Measurements from ENCODE around the gene PXDN.

DNA sequence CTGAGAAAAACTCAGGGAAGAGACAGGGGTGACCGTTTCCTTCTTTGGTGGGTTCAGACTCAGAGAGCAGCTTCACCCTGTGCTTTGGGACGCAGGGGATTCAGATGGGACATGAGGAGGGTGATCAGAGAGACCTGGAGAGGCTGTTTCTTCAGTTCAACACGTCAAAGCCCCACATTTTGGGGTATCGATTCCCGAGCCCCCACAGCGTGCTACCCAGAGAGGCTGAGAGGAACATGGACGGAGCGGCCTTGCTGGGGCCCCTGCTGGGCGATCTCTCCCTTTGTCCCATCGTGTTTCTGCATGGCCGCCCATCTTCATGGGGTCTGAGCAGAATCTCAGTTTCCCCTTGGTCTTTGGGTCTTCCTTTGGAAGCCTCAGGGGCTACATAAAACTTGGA lies 38.2 kb upstream of the PXDN start:
- TF ChIP-seq EP300 (IDR thresholded peaks at IDR 0.05): no peak
- TF ChIP-seq, protein P1, sequence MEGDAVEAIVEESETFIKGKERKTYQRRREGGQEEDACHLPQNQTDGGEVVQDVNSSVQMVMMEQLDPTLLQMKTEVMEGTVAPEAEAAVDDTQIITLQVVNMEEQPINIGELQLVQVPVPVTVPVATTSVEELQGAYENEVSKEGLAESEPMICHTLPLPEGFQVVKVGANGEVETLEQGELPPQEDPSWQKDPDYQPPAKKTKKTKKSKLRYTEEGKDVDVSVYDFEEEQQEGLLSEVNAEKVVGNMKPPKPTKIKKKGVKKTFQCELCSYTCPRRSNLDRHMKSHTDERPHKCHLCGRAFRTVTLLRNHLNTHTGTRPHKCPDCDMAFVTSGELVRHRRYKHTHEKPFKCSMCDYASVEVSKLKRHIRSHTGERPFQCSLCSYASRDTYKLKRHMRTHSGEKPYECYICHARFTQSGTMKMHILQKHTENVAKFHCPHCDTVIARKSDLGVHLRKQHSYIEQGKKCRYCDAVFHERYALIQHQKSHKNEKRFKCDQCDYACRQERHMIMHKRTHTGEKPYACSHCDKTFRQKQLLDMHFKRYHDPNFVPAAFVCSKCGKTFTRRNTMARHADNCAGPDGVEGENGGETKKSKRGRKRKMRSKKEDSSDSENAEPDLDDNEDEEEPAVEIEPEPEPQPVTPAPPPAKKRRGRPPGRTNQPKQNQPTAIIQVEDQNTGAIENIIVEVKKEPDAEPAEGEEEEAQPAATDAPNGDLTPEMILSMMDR (IDR thresholded peaks at IDR 0.05): no peak

All from stomach (tissue), 4 donors.